Vagina (tissue), 2 donors: ENCODE results near the gene FLNB.
A peak's percentile ranks its signal among the peaks of the same experiment; 100 is the strongest.

Experiments
- POLR2A ChIP-seq, 2 donors: fragments of 450-650 bp; IDR thresholded peaks; one replicate each; pipeline ENCODE4 v1.6.1; 2017; ENCODE audit warnings: antibody characterized with exemption in 2 of 2, mild to moderate bottlenecking in 2 of 2, moderate library complexity in 2 of 2
- POLR2AphosphoS5 ChIP-seq, 2 donors: sonication (generic); formaldehyde crosslinking; IDR thresholded peaks; one replicate each; pipeline ENCODE4 v1.9.0; 2017; ENCODE audit warnings: antibody characterized with exemption in 2 of 2, mild to moderate bottlenecking in 2 of 2, low read depth in 1 of 2; ENCODE audit not compliant: insufficient read depth in 1 of 2
- TF ChIP-seq, protein P1 (sequence below), 3 experiments: fragments of 450-650 bp in 2 of 3; fragments of 200-600 bp in 1 of 3; sonication (generic) in 1 of 3; IDR thresholded peaks; one replicate each; pipeline ENCODE4 v1.5.1; 2017 to 2019; ENCODE audit warnings: antibody characterized with exemption in 3 of 3, mild to moderate bottlenecking in 2 of 3, moderate library complexity in 2 of 3

DNA sequence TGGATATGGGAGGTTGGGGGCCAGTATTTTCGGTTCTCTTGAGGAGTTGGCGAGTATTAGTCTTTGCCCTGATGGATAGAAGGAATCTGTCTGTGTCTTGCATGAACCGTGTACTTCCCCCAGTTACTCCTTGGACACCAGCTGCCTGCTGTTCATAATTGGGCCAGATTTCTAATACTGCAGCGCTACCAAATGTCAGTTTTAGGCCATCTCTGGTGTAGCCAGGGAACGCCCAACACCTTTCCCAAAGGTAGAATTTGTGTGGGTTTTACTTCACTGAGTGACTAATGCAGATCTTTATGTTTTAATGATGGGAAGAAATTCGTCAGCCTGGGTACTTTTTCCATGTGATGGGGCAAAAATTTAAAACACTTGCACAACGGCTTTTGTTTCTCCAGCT is 18.4 kb downstream of the FLNB start:
- TF ChIP-seq, protein P1, sequence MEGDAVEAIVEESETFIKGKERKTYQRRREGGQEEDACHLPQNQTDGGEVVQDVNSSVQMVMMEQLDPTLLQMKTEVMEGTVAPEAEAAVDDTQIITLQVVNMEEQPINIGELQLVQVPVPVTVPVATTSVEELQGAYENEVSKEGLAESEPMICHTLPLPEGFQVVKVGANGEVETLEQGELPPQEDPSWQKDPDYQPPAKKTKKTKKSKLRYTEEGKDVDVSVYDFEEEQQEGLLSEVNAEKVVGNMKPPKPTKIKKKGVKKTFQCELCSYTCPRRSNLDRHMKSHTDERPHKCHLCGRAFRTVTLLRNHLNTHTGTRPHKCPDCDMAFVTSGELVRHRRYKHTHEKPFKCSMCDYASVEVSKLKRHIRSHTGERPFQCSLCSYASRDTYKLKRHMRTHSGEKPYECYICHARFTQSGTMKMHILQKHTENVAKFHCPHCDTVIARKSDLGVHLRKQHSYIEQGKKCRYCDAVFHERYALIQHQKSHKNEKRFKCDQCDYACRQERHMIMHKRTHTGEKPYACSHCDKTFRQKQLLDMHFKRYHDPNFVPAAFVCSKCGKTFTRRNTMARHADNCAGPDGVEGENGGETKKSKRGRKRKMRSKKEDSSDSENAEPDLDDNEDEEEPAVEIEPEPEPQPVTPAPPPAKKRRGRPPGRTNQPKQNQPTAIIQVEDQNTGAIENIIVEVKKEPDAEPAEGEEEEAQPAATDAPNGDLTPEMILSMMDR (IDR thresholded peaks at IDR 0.05): no peak
- no peak for TF ChIP-seq POLR2A (IDR thresholded peaks at IDR 0.05)
- peak in 1 of 2 donors; percentile 33 for TF ChIP-seq POLR2AphosphoS5 (IDR thresholded peaks at IDR 0.05; ENCODE audit: insufficient read depth in 1 of 2, low read depth in 1 of 2)
